Large intestine (tissue), 3 donors: ENCODE measurements around the gene TIGD6. TPM values are rescaled to one million over a fixed set of nuclear protein-coding genes. Genes with fewer than 3 reads are reported as not detected.

Experiments used
- DNase-seq, 2 donors: peaks; one replicate each; pipeline versions ENCODE4 v3.0.0 to v3.0.0-alpha.2; 2013
- H3K27ac ChIP-seq: one replicate; pipeline ENCODE4 v1.5.1; 2013; ENCODE audit warnings: low read length
- H3K27me3 ChIP-seq: 2 replicates; pipeline ENCODE4 v1.6.1; 2013; ENCODE audit warnings: low read length; ENCODE audit not compliant: control insufficient read depth, insufficient read depth
- H3K36me3 ChIP-seq: 2 replicates; pipeline ENCODE4 v1.6.1; 2013; ENCODE audit warnings: low read length; ENCODE audit not compliant: control insufficient read depth, insufficient read depth
- H3K4me1 ChIP-seq: one replicate; pipeline ENCODE4 v1.6.1; 2013; ENCODE audit warnings: low read length; ENCODE audit not compliant: control insufficient read depth, insufficient read depth
- H3K4me3 ChIP-seq: one replicate; pipeline ENCODE4 v1.5.1; 2013; ENCODE audit warnings: low read length
- H3K9me3 ChIP-seq: one replicate; pipeline ENCODE4 v1.6.1; 2013; ENCODE audit warnings: mild to moderate bottlenecking, low read depth, low read length, moderate library complexity; ENCODE audit not compliant: control insufficient read depth
- WGBS: methylation state at CpG from one replicate; pipeline ENCODE4 v1.1.5; 2013; ENCODE audit warnings: low lambda C conversion rate; ENCODE audit not compliant: insufficient coverage; 5-methylcytosine and 5-hydroxymethylcytosine counted together
- polyA plus RNA-seq: library from polyadenylated mRNA; unstranded; fragments of 120-200 nt; gene quantifications from one replicate; pipeline ENCODE4 v1.2.1, GENCODE V29; 2013

TIGD6 gene
- polyA plus RNA-seq, 1 donor: 5.4 TPM

DNA sequence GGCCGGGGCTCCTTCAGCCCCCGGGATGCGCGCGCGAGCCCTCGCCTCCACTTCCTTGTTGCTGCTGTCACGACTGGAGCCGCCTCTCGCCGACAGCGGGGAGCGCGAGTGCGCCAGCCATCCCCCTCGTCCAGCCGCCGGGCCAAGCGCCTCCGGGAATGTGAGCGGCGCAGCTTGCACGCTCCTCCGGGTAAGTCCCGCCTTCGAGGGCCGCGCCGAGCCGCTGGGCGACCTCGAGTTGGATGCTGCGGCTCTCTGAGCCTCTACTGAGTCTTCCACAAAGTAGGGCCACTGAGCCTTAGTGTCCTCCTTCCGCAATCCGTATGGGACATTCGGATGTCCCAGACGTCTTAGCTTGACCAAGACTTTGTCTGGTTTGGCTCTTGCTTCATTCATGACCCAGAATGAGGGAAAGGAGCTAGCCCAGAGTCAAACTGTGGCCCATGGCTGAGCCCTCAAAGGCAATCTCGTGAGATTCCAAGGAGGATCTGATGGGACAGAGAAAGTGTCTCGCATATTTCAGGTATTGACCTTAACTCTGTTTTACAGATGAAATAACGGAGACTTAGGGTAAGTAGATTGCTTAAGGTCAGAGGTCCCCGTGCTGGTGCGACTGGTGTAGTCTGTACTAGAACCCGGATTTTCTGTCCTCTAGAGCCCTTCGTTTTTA is 671 bp upstream of the TIGD6 start:
- Histone ChIP-seq H3K4me1 (peaks cover 20% of the 10 kb centered on the region), H3K36me3 (peaks cover 18% of the 10 kb centered on the region), H3K9me3 (no peaks in the 10 kb centered on the region), H3K27me3 (no peaks in the 10 kb centered on the region), H3K4me3 (peak overlapping the region; percentile 55), H3K27ac (peak overlapping the region; percentile 74)
- DNase-seq: peak; percentile 26 to 47
- WGBS: no CpG with 5 or more reads among the region's 44 CpGs

DNA sequence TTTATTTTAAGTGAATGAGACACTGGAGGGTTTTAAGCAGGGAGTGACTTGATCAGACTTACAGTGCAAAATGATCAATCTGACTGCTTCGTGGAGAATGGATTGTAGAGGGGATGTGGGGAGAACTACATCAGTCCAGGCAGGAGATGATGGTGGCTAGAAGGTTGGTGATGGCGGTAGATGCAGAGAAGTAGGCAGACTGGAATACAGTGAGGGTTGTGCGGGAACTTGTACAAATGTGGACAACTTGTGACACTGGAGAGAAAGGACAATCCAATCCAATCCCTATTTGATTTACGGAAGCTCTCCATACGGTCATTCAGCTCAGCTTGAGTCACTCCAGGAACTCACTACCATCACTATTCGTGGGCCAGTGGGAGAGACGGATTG is 593 bp downstream of the TIGD6 start:
- H3K4me1 ChIP-seq: peaks cover 31% of the 10 kb centered on the region
- peak overlapping the region; percentile 55 for H3K4me3 ChIP-seq
- DNase-seq: no peak
- H3K27me3 ChIP-seq: no peaks in the 10 kb centered on the region
- no peaks in the 10 kb centered on the region for H3K9me3 ChIP-seq
- 29% methylated on average over 1 of the region's 7 CpGs for WGBS
- H3K27ac ChIP-seq: peak overlapping the region; percentile 74
- peaks cover 11% of the 10 kb centered on the region for H3K36me3 ChIP-seq

DNA sequence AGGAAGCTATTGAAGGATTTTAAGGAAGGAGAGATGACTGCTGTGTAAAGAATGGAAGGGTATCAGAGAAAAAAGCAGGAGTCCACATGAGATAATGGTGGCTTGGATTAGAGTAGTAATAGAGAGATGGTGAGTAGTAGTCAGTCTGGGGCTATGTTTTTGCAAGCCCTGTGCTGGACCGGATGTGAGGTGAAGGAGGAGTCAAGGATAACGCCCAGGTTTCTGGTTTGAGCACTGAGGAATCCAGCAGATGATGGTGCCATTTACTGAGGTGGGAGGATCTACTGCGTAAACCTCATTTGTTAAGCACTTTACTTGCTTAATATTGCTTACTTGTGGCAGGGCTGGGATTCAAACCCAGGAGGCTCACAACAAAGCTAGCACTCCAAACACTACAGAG is 1.1 kb downstream of the TIGD6 start:
- no peaks in the 10 kb centered on the region for H3K9me3 ChIP-seq
- H3K27ac ChIP-seq: peak overlapping the region; percentile 74
- H3K27me3 ChIP-seq: no peaks in the 10 kb centered on the region
- 100% methylated on average over 1 of the region's 3 CpGs for whole genome bisulfite sequencing
- no peak for DNase-seq
- H3K36me3 ChIP-seq: peaks cover 6% of the 10 kb centered on the region
- peak overlapping the region; percentile 55 for H3K4me3 ChIP-seq
- H3K4me1 ChIP-seq: peaks cover 31% of the 10 kb centered on the region

DNA sequence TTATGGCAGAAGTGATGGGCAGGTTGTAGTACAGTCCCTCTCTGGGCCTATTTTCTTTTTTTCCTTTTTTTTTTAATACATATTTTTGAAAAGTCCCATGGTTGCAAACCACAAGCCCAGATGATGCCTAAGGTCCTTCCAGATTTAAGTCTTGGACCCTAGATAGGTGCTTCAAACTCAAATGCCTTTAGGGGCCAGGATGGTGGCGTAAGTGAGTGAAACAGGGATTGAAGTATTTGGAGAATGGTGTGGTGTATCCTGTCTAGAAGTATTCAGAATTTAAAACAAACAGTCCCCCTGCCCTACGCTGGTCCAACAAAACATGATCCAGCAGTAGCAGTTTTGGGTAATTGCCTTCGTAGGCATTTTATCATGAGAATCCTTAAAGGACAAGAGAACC is 2.2 kb downstream of the TIGD6 start:
- no CpG with 5 or more reads among the region's 3 CpGs for WGBS
- DNase-seq: no peak
- peaks cover 31% of the 10 kb centered on the region for H3K4me1 ChIP-seq
- no peak overlapping the region for H3K27ac ChIP-seq
- H3K36me3 ChIP-seq: peaks cover 6% of the 10 kb centered on the region
- no peaks in the 10 kb centered on the region for H3K9me3 ChIP-seq
- H3K4me3 ChIP-seq: no peak overlapping the region
- no peaks in the 10 kb centered on the region for H3K27me3 ChIP-seq

DNA sequence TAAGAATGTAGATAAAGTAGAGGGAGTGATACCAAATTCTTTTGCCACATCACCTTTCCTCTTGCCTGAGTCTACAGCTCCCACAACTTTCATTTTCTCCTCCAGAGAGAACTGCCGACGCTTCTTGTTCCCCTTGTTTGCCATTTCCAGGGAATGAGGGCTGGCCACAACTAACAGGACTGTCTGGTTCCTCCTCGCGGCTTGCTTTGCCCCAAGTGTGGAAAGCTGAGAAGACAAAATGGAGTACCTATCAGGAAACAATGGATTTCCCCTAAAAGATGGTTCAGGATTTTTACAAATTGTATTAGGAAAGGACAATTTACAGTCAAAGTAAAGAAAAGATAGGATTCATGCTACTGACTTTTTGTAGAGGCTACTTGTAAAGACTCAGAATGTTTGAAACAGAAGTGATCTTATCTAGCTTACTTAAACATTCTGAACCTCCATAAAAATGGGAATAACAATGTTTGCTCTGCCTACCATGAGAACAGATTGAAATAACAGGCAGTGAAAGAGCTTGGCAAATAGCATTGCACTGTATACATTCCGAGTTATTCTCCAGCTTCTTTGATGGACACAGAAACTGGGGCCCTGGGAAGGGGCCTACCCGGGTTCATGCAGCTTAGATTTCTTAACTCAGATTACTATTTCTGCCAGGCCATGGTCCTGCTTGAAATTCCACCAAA is 4.1 kb downstream of the TIGD6 start:
- no peaks in the 10 kb centered on the region for H3K27me3 ChIP-seq
- peak overlapping the region; percentile 55 for H3K27ac ChIP-seq
- no peak overlapping the region for H3K4me3 ChIP-seq
- H3K9me3 ChIP-seq: no peaks in the 10 kb centered on the region
- WGBS: no CpG with 5 or more reads among the region's 6 CpGs
- peak in 1 of 2 donors; percentile 31 for DNase-seq
- H3K4me1 ChIP-seq: peaks cover 29% of the 10 kb centered on the region
- H3K36me3 ChIP-seq: peaks cover 4% of the 10 kb centered on the region

DNA sequence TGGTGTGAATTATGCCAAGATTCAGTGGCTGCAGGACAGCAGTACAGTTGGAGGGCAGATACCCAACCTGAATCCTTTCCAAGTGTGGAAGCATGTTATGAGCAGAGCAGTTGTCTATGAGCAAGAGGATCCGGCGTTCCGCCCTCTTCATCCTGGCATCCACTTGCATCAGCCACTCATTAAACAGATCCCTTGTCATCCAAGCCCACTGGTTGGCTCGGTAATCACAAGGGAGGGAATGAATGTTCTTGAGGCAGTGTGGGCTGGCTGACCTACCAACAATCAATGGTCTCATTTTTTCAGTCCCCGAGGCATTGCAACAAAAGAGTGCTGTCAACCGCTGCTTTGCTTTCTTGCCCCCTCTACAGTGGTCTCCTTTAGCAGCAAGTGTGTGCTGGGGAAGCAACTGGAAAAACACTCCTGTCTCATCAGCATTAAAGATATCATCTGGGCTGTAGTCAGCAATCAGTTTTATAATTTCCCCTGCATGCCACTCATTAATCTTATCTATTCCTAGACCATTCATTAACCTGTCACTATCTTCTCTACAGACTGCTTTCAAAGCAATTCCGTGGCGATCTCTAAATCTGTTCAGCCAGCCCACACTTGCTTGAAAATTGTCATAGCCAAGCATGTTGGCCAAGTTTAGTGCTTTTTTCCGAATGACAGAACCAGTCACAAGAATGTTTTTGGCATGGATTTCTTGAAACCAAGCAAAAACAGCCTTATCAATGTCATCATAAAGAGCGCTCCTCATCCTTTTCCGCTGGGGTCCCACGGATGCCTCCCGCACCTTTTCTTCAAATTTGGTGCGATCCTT is 4.9 kb downstream of the TIGD6 start:
- DNase-seq: peak in 1 of 2 donors; percentile 10
- peaks cover 29% of the 10 kb centered on the region for H3K4me1 ChIP-seq
- H3K36me3 ChIP-seq: peaks cover 4% of the 10 kb centered on the region
- no CpG with 5 or more reads among the region's 14 CpGs for WGBS
- H3K27me3 ChIP-seq: no peaks in the 10 kb centered on the region
- no peaks in the 10 kb centered on the region for H3K9me3 ChIP-seq
- H3K4me3 ChIP-seq: no peak overlapping the region
- H3K27ac ChIP-seq: peak overlapping the region; percentile 55

DNA sequence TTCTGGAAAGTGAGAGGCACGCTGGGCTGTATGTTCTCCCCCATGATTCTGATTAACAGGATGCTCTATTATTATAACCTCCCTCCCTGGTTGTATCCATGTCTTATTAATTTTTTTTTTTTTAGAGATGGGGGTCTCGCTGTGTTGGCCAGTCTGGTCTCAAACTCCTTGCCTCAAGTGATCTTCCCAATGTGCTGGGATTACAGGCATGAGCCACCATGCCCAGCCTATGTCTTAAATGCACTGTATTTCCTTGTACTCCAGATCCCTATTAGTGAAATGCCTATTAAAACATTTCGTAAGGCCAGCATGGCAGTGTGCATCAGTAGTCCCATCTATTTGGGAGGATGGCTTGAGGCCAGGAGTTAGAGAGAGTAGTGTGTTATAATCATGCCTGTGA is 7.0 kb downstream of the TIGD6 start:
- Histone ChIP-seq H3K4me1 (peaks cover 22% of the 10 kb centered on the region), H3K4me3 (no peak overlapping the region), H3K27ac (no peak overlapping the region), H3K9me3 (no peaks in the 10 kb centered on the region), H3K36me3 (peaks cover 7% of the 10 kb centered on the region), H3K27me3 (no peaks in the 10 kb centered on the region)
- WGBS: 80% methylated on average over 1 of the region's 3 CpGs
- no peak for DNase-seq

DNA sequence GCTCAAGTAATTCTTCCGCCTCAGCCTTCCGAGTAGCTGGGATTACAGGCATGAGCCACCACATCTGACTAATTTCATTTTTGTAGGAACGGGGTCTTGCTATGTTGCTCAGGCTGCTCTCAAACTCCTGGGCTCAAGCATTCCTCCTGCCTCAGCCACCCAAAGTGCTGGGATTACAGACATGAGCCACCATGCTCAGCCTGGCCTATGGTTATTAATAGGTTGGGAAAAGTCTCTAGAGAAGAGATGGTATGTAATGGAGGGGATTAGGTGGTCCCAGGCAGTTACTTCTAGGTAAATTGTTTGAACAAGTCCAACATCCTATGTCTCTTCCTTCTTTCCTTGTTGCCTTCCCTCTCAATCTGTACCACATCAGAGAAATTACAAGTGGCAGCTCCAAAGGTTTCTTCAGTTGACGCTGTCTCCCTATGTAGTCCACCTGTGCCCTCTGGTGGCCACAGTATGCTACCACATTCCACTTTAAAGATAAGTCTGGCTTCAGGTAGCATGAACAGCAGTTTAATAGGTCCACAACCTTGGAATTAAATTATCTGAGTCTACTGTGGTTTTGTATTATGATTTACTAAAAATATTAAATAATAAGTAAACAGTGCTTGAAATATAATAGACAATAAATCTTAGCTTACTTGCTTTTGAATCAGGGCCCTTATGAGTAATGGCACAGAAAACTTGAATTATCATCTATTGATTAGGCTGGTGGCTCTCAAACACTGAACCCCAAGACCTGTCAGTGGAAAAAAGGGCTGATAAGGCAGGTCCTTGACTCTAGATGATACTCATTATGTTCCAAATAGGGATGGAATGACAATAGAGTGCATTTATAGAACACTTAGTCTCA is 9.7 kb downstream of the TIGD6 start:
- Histone ChIP-seq H3K27ac (no peak overlapping the region), H3K27me3 (no peaks in the 10 kb centered on the region), H3K4me3 (no peak overlapping the region), H3K9me3 (no peaks in the 10 kb centered on the region), H3K36me3 (peaks cover 7% of the 10 kb centered on the region), H3K4me1 (peaks cover 7% of the 10 kb centered on the region)
- DNase-seq: peak; percentile 77 to 82
- no CpG with 5 or more reads among the region's 4 CpGs for WGBS

DNA sequence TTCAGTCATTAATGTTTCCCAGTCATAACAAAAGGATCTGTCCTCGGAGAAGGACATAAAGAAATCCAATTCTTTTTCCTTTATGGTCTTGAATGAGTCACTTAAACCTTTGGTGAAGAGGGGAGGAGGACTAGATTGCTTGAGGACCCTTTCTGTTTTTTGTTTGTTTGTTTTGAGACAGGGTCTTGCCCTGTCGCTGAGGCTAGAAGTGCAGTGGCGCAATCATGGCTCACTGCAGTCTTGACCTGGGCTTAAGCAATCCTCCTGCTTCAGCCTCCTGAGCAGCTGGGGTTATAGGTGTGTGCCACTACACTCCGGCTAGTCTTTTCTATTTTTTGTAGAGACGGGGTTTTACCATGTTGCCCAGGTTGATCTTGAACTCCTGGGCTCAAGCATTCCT is 12.3 kb downstream of the TIGD6 start:
- no peak for DNase-seq
- no CpG with 5 or more reads among the region's 5 CpGs for WGBS
- Histone ChIP-seq H3K27me3 (no peaks in the 10 kb centered on the region), H3K4me1 (no peaks in the 10 kb centered on the region), H3K36me3 (peaks cover 19% of the 10 kb centered on the region), H3K4me3 (no peak overlapping the region), H3K9me3 (no peaks in the 10 kb centered on the region), H3K27ac (no peak overlapping the region)

DNA sequence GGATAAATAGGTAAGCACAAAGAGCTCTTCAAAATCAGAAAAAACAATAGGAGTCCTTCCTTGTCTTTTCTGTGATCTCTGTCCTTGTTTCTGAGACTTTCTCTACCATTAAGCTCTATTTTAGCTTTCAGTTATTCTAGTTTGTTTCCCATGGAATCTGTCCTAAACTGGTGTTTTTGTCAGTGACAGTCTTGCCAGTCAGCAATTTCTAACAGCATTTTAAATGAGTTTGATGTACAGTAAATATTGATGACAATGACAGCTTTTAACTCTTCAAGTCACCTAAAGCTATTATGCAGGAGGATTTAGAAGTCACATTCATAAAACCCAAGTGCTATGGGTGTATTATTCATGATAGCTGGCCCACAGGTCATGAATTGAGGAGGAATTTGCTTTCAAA is 17.9 kb downstream of the TIGD6 start:
- no peak overlapping the region for H3K27ac ChIP-seq
- peaks cover 57% of the 10 kb centered on the region for H3K36me3 ChIP-seq
- no peak for DNase-seq
- no peaks in the 10 kb centered on the region for H3K27me3 ChIP-seq
- no peak overlapping the region for H3K4me3 ChIP-seq
- H3K9me3 ChIP-seq: no peaks in the 10 kb centered on the region
- peaks cover 18% of the 10 kb centered on the region for H3K4me1 ChIP-seq
